Activated CD4-positive, alpha-beta memory T cell treated with anti-CD3 and anti-CD28 coated beads, Interleukin-2, amount 10 ng/mL, durations not matched to agents 7 days and 5 days (primary cell): ENCODE measurements around the gene CASS4. TPM values are rescaled to one million over a fixed set of nuclear protein-coding genes. Genes with fewer than 3 reads are reported as not detected.
A peak's percentile ranks its signal among the peaks of the same experiment; 100 is the strongest.

Experiments
- CTCF ChIA-PET: fragments of 350-600 bp; sonication (Branson Sonifier 250); formaldehyde crosslinking; loops from one replicate; lab custom pipeline; 2021; ENCODE audit warnings: antibody characterized with exemption, inconsistent platforms; lab: Charles Lee
- POLR2A ChIA-PET: fragments of 350-600 bp; sonication (Branson Sonifier 250); formaldehyde crosslinking; loops from one replicate; lab custom pipeline; 2021; ENCODE audit warnings: antibody characterized with exemption; lab: Charles Lee
- DNase-seq: peaks from one replicate; pipeline ENCODE4 v3.0.0-alpha.2; 2020
- H3K27ac Mint-ChIP-seq: one replicate; pipeline ENCODE4 v1.8.0; 2021; ENCODE audit warnings: mild to moderate bottlenecking, mixed read lengths
- H3K27me3 Mint-ChIP-seq: one replicate; pipeline ENCODE4 v1.8.0; 2021; ENCODE audit warnings: mixed read lengths
- H3K36me3 Mint-ChIP-seq: one replicate; pipeline ENCODE4 v1.8.0; 2021; ENCODE audit warnings: low read depth, mixed read lengths
- H3K4me1 Mint-ChIP-seq: one replicate; pipeline ENCODE4 v1.8.0; 2021; ENCODE audit warnings: mixed read lengths
- H3K4me3 Mint-ChIP-seq: one replicate; pipeline ENCODE4 v1.8.0; 2021; ENCODE audit warnings: mild to moderate bottlenecking, mixed read lengths
- H3K9me3 Mint-ChIP-seq: one replicate; pipeline ENCODE4 v1.8.0; 2021; ENCODE audit warnings: mixed read lengths
- total RNA-seq, 2 experiments: library from RNA; stranded (reverse); gene quantifications; one replicate each; pipeline ENCODE4 v1.2.3, GENCODE V29; 2021

Gene CASS4
- total RNA-seq, 2 experiments from 2014 or later = 13.2 TPM

- DNase-seq = no peak
- H3K4me3 Mint-ChIP-seq = no peak overlapping the region
- H3K4me1 Mint-ChIP-seq = peaks cover 53% of the 10 kb centered on the region
- ChIA-PET CTCF (interaction anchor here (1.3 kb wide), 1 partner anchor 27 kb away, joined by 4 read pairs; the partner anchor contains the start of gene CASS4), POLR2A (interaction anchor here (0.8 to 2.4 kb wide), 7 partner anchors 18 to 47 kb away, joined by 4 to 9 read pairs (median 6); partner anchors contain the start of genes AURKA, CASS4, CSTF1 and RTF2)
- H3K9me3 Mint-ChIP-seq = no peaks in the 10 kb centered on the region
- H3K36me3 Mint-ChIP-seq = peaks cover 48% of the 10 kb centered on the region
- peak overlapping the region; percentile 87 for H3K27ac Mint-ChIP-seq
- H3K27me3 Mint-ChIP-seq = no peaks in the 10 kb centered on the region
Observed at GRCh38 chr20:56439771-56440291, 27.8 kb downstream of the CASS4 start.

GRCh38 chr20:56440346-56441007 lies 28.4 kb downstream of the CASS4 start:
- Mint-ChIP-seq H3K9me3 (no peaks in the 10 kb centered on the region), H3K36me3 (peaks cover 46% of the 10 kb centered on the region), H3K4me3 (peak overlapping the region; percentile 19), H3K4me1 (peaks cover 50% of the 10 kb centered on the region), H3K27ac (peak overlapping the region; percentile 87), H3K27me3 (no peaks in the 10 kb centered on the region)
- peak; percentile 68 for DNase-seq
- POLR2A ChIA-PET = interaction anchor here (0.8 to 2.4 kb wide), 7 partner anchors 18 to 28 kb away, joined by 4 to 9 read pairs (median 5); partner anchors contain the start of genes CASS4 and RTF2
- CTCF ChIA-PET = interaction anchor here (1.3 kb wide), 1 partner anchor 28 kb away, joined by 4 read pairs; the partner anchor contains the start of gene CASS4

GRCh38 chr20:56442389-56443365 lies 30.6 kb downstream of the CASS4 start:
- no peak for DNase-seq
- Mint-ChIP-seq H3K9me3 (no peaks in the 10 kb centered on the region), H3K27me3 (no peaks in the 10 kb centered on the region), H3K4me3 (no peak overlapping the region), H3K36me3 (peaks cover 35% of the 10 kb centered on the region), H3K4me1 (peaks cover 50% of the 10 kb centered on the region), H3K27ac (peak overlapping the region; percentile 17)
- POLR2A ChIA-PET = interaction anchor here (0.7 to 2.2 kb wide), 6 partner anchors 10 to 14 kb away, joined by 3 to 5 read pairs (median 3); no protein-coding TSS in a partner anchor
- CTCF ChIA-PET = interaction anchor here (0.9 to 1.1 kb wide), 2 partner anchors 9 to 17 kb away, joined by 3 to 4 read pairs; no protein-coding TSS in a partner anchor

GRCh38 chr20:56443654-56444540 lies 31.8 kb downstream of the CASS4 start:
- CTCF ChIA-PET = interaction anchor here (0.6 kb wide), 1 partner anchor 175 kb away, joined by 3 read pairs; no protein-coding TSS in a partner anchor
- POLR2A ChIA-PET = interaction anchor here (0.7 to 2.2 kb wide), 4 partner anchors 10 to 32 kb away, joined by 3 to 5 read pairs (median 4); partner anchors contain the start of gene CASS4
- Mint-ChIP-seq H3K27me3 (no peaks in the 10 kb centered on the region), H3K9me3 (no peaks in the 10 kb centered on the region), H3K36me3 (peaks cover 33% of the 10 kb centered on the region), H3K4me1 (peaks cover 40% of the 10 kb centered on the region), H3K27ac (no peak overlapping the region), H3K4me3 (no peak overlapping the region)
- no peak for DNase-seq

GRCh38 chr20:56445130-56445529 lies 33.1 kb downstream of the CASS4 start:
- Mint-ChIP-seq H3K36me3 (peaks cover 28% of the 10 kb centered on the region), H3K27me3 (no peaks in the 10 kb centered on the region), H3K4me3 (no peak overlapping the region), H3K27ac (no peak overlapping the region), H3K9me3 (no peaks in the 10 kb centered on the region), H3K4me1 (peaks cover 29% of the 10 kb centered on the region)
- no peak for DNase-seq
- CTCF ChIA-PET = no interaction called here
- POLR2A ChIA-PET = interaction anchor here (1.0 to 1.7 kb wide), 2 partner anchors 25 to 33 kb away, joined by 3 to 4 read pairs; partner anchors contain the start of gene CASS4

GRCh38 chr20:56445540-56445939 lies 33.5 kb downstream of the CASS4 start:
- no peak for DNase-seq
- ChIA-PET CTCF (no interaction called here), POLR2A (interaction anchor here (1.7 kb wide), 1 partner anchor 33 kb away, joined by 4 read pairs; the partner anchor contains the start of gene CASS4)
- Mint-ChIP-seq H3K27me3 (no peaks in the 10 kb centered on the region), H3K4me1 (peaks cover 25% of the 10 kb centered on the region), H3K4me3 (no peak overlapping the region), H3K36me3 (peaks cover 27% of the 10 kb centered on the region), H3K9me3 (no peaks in the 10 kb centered on the region), H3K27ac (no peak overlapping the region)

GRCh38 chr20:56447227-56447626 lies 35.2 kb downstream of the CASS4 start:
- POLR2A ChIA-PET = interaction anchor here (1.3 to 1.6 kb wide), 2 partner anchors 34 to 55 kb away, joined by 3 to 4 read pairs; partner anchors contain the start of genes AURKA and CSTF1
- H3K4me1 Mint-ChIP-seq = peaks cover 15% of the 10 kb centered on the region
- DNase-seq = no peak
- H3K27me3 Mint-ChIP-seq = no peaks in the 10 kb centered on the region
- H3K36me3 Mint-ChIP-seq = peaks cover 33% of the 10 kb centered on the region
- H3K9me3 Mint-ChIP-seq = no peaks in the 10 kb centered on the region
- H3K27ac Mint-ChIP-seq = no peak overlapping the region
- H3K4me3 Mint-ChIP-seq = no peak overlapping the region
- CTCF ChIA-PET = no interaction called here

- no peak for DNase-seq
- H3K36me3 Mint-ChIP-seq = peaks cover 38% of the 10 kb centered on the region
- POLR2A ChIA-PET = no interaction called here
Observed at GRCh38 chr20:56449459-56449858, 37.4 kb downstream of the CASS4 start.

GRCh38 chr20:56451056-56451765 lies 39.2 kb downstream of the CASS4 start:
- ChIA-PET CTCF (interaction anchor here (1.0 kb wide), 1 partner anchor 8 kb away, joined by 3 read pairs; no protein-coding TSS in a partner anchor), POLR2A (interaction anchor here (1.0 to 1.2 kb wide), 2 partner anchors 12 to 59 kb away, joined by 3 read pairs; partner anchors contain the start of genes AURKA and CSTF1)
- peaks cover 48% of the 10 kb centered on the region for H3K36me3 Mint-ChIP-seq

More at GRCh38 chr20:56449459-56449858, 37.4 kb downstream of the CASS4 start:
- Mint-ChIP-seq H3K9me3 (no peaks in the 10 kb centered on the region), H3K4me1 (peaks cover 16% of the 10 kb centered on the region), H3K4me3 (no peak overlapping the region), H3K27ac (no peak overlapping the region), H3K27me3 (no peaks in the 10 kb centered on the region)
- CTCF ChIA-PET = no interaction called here

GRCh38 chr20:56453352-56453751 lies 41.3 kb downstream of the CASS4 start:
- DNase-seq = no peak
- Mint-ChIP-seq H3K27ac (no peak overlapping the region), H3K27me3 (no peaks in the 10 kb centered on the region), H3K4me1 (peaks cover 40% of the 10 kb centered on the region), H3K4me3 (no peak overlapping the region), H3K36me3 (peaks cover 54% of the 10 kb centered on the region), H3K9me3 (no peaks in the 10 kb centered on the region)
- ChIA-PET POLR2A (interaction anchor here (1.4 to 2.3 kb wide), 2 partner anchors 16 to 35 kb away, joined by 4 to 8 read pairs; no protein-coding TSS in a partner anchor), CTCF (interaction anchor here (2.7 kb wide), 1 partner anchor 10 kb away, joined by 8 read pairs; no protein-coding TSS in a partner anchor)

More at GRCh38 chr20:56451056-56451765, 39.2 kb downstream of the CASS4 start:
- peaks cover 29% of the 10 kb centered on the region for H3K4me1 Mint-ChIP-seq
- H3K27ac Mint-ChIP-seq = no peak overlapping the region
- no peaks in the 10 kb centered on the region for H3K27me3 Mint-ChIP-seq
- DNase-seq = no peak
- no peak overlapping the region for H3K4me3 Mint-ChIP-seq
- H3K9me3 Mint-ChIP-seq = no peaks in the 10 kb centered on the region
